ENCODE data around the gene CLIP1.

Gene CLIP1

DNA sequence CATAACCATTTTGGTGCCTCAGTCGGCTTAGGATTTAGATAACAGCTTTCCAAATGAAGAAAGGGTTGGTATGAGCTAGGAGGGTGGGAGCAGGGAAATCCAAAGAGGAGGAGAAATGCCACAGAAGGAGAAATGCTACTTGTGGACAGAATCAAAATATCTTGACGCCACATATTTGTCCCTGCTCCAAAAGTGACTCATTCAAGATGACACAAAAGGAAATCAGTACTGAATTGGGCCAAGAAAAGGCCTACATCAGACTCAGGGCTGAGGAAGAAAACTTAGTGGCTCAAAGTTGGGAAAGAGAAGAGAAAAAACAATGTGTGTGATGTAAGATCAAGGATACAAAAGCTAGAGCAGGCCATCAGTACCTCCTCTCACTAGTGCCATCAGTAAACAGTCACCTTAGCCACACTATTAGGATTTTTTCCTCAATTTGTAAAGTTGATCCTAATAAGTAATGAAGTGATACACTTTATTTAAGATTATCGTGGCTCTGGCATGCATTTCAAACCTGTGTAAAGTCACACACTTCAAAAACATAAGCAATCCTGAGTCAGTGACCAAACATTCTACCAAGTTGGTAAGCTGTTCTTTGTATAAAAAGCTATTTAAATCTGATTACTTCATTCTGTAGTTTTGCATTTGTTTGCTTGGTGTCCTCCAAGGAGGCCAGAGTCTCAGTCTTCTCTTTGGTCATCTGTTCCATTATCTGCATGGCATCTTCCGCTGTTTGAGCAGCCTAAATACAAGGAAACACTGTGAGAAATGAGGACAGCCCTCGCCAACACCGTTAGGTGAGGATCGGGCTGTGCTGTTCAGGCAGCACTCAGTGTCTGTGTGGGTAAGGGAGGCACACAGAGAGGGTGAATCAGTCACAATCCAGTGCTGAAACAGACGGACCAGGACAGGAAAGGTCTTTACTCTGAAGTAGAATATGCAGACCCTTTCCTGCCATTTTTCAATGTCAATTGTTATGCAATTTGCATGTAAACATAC lies 103.6 kb downstream of the CLIP1 start:
- TF ChIP-seq, protein P1, sequence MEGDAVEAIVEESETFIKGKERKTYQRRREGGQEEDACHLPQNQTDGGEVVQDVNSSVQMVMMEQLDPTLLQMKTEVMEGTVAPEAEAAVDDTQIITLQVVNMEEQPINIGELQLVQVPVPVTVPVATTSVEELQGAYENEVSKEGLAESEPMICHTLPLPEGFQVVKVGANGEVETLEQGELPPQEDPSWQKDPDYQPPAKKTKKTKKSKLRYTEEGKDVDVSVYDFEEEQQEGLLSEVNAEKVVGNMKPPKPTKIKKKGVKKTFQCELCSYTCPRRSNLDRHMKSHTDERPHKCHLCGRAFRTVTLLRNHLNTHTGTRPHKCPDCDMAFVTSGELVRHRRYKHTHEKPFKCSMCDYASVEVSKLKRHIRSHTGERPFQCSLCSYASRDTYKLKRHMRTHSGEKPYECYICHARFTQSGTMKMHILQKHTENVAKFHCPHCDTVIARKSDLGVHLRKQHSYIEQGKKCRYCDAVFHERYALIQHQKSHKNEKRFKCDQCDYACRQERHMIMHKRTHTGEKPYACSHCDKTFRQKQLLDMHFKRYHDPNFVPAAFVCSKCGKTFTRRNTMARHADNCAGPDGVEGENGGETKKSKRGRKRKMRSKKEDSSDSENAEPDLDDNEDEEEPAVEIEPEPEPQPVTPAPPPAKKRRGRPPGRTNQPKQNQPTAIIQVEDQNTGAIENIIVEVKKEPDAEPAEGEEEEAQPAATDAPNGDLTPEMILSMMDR (IDR thresholded peaks at IDR 0.05; ENCODE audit: insufficient read depth, low read length, missing control alignments), result no peak
- H3K4me3 ChIP-seq (ENCODE audit: low read depth, low read length), result no peak overlapping the region
- peak; percentile 83 for DNase-seq (ENCODE audit: low read depth, low spot score)
- POLR2A ChIA-PET, result interaction anchor here (0.7 kb wide), 1 partner anchor 10 kb away, joined by 3 read pairs; no protein-coding TSS in a partner anchor
- CTCF ChIA-PET, result interaction anchor here (0.9 to 2.6 kb wide), 4 partner anchors 10 to 37 kb away, joined by 3 to 8 read pairs (median 4); no protein-coding TSS in a partner anchor

DNA sequence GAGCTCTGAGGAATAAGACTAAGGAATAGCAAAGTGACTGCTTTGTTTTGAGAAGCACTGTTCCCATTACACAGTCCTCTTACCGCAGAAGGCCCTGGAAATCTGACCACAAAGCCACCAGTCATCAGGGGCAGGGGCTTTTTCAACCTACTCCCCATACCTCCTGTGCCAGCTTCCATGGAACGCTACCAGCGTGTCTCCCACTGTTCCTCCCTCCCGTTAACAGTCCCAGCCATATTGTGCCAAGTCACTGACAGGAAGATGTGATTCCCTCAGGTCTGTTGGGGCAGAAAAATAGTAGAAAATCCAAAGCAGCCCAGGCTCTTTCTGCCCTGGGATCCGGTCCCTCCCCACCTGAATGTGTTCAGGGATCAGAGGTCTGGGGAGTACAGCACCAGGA lies 109.5 kb downstream of the CLIP1 start:
- TF ChIP-seq, protein P1 (IDR thresholded peaks at IDR 0.05; ENCODE audit: insufficient read depth, low read length, missing control alignments), result no peak
- POLR2A ChIA-PET, result no interaction called here
- no peak for DNase-seq (ENCODE audit: low read depth, low spot score)
- CTCF ChIA-PET, result interaction anchor here (1.6 to 1.9 kb wide), 2 partner anchors 23 to 42 kb away, joined by 7 read pairs; no protein-coding TSS in a partner anchor
- H3K4me3 ChIP-seq (ENCODE audit: low read depth, low read length), result no peak overlapping the region

DNA sequence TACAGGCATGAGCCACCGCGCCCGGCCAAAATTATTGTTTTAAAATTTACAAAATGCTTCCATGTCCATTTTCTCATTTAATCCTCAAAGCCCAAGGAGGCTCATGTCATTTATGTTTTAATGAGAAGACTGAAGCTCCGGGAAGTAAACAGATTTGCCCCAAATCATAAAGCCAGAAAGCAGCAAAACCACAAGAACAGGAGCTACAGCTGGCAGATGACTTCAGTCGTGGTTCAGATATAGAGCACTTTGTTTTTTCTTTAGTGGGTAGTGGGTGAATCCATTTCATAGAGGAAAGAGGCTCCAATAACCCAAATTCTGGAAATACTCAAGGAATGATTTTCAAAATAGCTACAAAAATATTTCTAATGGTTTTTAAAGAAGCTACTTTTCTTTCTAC lies 110.8 kb downstream of the CLIP1 start:
- CTCF ChIA-PET, result interaction anchor here (1.6 to 1.9 kb wide), 2 partner anchors 24 to 44 kb away, joined by 7 read pairs; no protein-coding TSS in a partner anchor
- TF ChIP-seq, protein P1 (IDR thresholded peaks at IDR 0.05; ENCODE audit: insufficient read depth, low read length, missing control alignments), result no peak
- no peak for DNase-seq (ENCODE audit: low read depth, low spot score)
- POLR2A ChIA-PET, result no interaction called here
- H3K4me3 ChIP-seq (ENCODE audit: low read depth, low read length), result no peak overlapping the region

DNA sequence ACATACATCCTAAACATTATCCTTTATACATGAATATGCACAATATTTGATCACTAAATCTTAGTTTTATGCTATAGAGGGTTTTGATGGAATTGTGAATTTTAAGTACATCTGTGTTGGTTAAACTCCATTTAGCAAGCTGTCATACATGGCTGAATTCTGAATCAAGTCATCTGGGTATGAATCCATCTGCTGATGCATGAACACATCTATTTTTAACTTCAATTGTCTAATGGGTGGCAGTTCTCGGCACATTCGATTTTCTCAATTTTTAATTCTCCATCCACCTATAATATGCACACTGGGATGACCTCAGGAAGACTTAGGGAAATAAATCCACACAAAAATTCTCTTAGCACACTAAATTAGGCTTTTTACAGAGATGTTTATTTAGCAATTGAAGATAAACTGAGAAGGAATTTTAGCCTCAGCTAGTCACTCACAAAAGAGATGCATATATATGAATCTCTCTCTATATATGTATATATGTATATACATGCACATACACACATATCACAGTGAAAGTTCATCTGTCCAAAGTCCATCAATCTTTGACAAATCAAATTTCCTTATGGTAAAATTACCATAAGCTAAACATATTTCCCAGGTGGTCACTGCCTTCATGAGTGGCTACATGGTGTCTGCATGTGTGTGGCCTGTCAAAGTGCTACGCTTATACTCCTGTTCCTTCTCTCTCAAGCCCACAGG lies 111.7 kb downstream of the CLIP1 start:
- POLR2A ChIA-PET, result no interaction called here

DNA sequence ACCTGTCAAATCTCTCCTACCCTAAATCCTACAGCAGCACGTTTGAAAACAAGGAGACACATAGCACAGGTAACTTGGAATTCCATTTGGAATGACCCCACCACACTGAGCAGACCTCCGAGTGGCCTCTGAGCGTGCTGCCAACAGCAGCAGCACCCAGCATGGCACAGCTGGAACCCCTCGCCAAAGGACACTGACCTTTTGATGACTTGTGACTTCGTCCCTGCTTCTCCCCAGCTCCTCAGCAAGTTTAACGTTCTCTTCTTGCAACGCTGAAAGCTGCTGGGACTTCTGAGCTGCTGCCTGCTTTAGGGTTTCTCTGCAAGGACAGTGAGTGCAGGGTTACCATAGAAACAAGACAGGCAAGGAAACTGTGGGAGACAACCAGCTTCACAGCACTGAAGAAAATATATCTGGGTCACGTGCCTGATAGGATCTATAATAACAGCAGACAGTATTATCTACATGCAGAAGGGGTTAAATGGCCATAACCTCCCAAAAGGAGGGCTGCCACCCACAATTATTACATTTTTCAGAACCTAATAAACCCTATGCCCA lies 112.8 kb downstream of the CLIP1 start:
- no peak overlapping the region for H3K4me3 ChIP-seq (ENCODE audit: low read depth, low read length)
- POLR2A ChIA-PET, result interaction anchor here (1.0 kb wide), 1 partner anchor 9 kb away, joined by 3 read pairs; no protein-coding TSS in a partner anchor
- CTCF ChIA-PET, result interaction anchor here (1.0 to 2.1 kb wide), 5 partner anchors 9 to 61 kb away, joined by 3 to 6 read pairs (median 3); no protein-coding TSS in a partner anchor
- TF ChIP-seq, protein P1 (IDR thresholded peaks at IDR 0.05; ENCODE audit: insufficient read depth, low read length, missing control alignments), result no peak
- no peak for DNase-seq (ENCODE audit: low read depth, low spot score)

More for the DNA sequence above, 111.7 kb downstream of the CLIP1 start:
- no peak overlapping the region for H3K4me3 ChIP-seq (ENCODE audit: low read depth, low read length)
- TF ChIP-seq, protein P1 (IDR thresholded peaks at IDR 0.05; ENCODE audit: insufficient read depth, low read length, missing control alignments), result no peak
- no peak for DNase-seq (ENCODE audit: low read depth, low spot score)
- CTCF ChIA-PET, result no interaction called here

Measured in AG04449 (cell line).